Measurements from ENCODE around the gene FBXO38. TPM values are rescaled to one million over a fixed set of nuclear protein-coding genes. Genes with fewer than 3 reads are reported as not detected.

Gene FBXO38
- total and polyA plus RNA-seq, 2 of the 13 experiments (the other 11 are each of a cell fraction or from before 2014, with no cell fraction given): 24.8 to 35.9 TPM

GRCh38 chr5:148482697-148483462 lies 99.1 kb downstream of the FBXO38 start (continued):
- TF ChIP-seq DR1 (CRISPR knock-in tag; IDR thresholded peaks at IDR 0.05) (no peak), DZIP1 (CRISPR knock-in tag; IDR thresholded peaks at IDR 0.05) (no peak), NFATC3 (CRISPR knock-in tag; IDR thresholded peaks at IDR 0.05) (no peak), CC2D1A (CRISPR knock-in tag; IDR thresholded peaks at IDR 0.05) (no peak), MAFF (IDR thresholded peaks at IDR 0.05; ENCODE audit: low read depth, low read length) (no peak), JUND (CRISPR knock-in tag; IDR thresholded peaks at IDR 0.05) (no peak), SAFB2 (CRISPR knock-in tag; IDR thresholded peaks at IDR 0.05; ENCODE audit: borderline replicate concordance, low read depth) (no peak), ZNF484 (CRISPR knock-in tag; IDR thresholded peaks at IDR 0.05; ENCODE audit: borderline replicate concordance, low read depth) (no peak), SALL1 (CRISPR knock-in tag; IDR thresholded peaks at IDR 0.05) (no peak), ZNF775 (CRISPR knock-in tag; IDR thresholded peaks at IDR 0.05; ENCODE audit: borderline replicate concordance) (no peak), ZFP82 (CRISPR knock-in tag; IDR thresholded peaks at IDR 0.05; ENCODE audit: borderline replicate concordance) (no peak), NRL (CRISPR knock-in tag; IDR thresholded peaks at IDR 0.05; ENCODE audit: borderline replicate concordance) (0 out of 2 replicates have a peak, but pooled peaks have one; percentile 30), WIZ (CRISPR knock-in tag; IDR thresholded peaks at IDR 0.05) (no peak), KAT2B (IDR thresholded peaks at IDR 0.05; ENCODE audit: borderline replicate concordance, low read depth, low read length) (no peak), CREB1 (IDR thresholded peaks at IDR 0.05) (no peak), CREB1 (CRISPR knock-in tag; IDR thresholded peaks at IDR 0.05) (no peak), GFI1 (CRISPR knock-in tag; IDR thresholded peaks at IDR 0.05; ENCODE audit: borderline replicate concordance) (no peak), STAG1 (CRISPR knock-in tag; IDR thresholded peaks at IDR 0.05) (peak; percentile 35)
- TF ChIP-seq, protein P1, sequence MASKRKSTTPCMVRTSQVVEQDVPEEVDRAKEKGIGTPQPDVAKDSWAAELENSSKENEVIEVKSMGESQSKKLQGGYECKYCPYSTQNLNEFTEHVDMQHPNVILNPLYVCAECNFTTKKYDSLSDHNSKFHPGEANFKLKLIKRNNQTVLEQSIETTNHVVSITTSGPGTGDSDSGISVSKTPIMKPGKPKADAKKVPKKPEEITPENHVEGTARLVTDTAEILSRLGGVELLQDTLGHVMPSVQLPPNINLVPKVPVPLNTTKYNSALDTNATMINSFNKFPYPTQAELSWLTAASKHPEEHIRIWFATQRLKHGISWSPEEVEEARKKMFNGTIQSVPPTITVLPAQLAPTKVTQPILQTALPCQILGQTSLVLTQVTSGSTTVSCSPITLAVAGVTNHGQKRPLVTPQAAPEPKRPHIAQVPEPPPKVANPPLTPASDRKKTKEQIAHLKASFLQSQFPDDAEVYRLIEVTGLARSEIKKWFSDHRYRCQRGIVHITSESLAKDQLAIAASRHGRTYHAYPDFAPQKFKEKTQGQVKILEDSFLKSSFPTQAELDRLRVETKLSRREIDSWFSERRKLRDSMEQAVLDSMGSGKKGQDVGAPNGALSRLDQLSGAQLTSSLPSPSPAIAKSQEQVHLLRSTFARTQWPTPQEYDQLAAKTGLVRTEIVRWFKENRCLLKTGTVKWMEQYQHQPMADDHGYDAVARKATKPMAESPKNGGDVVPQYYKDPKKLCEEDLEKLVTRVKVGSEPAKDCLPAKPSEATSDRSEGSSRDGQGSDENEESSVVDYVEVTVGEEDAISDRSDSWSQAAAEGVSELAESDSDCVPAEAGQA (IDR thresholded peaks at IDR 0.05; ENCODE audit: low read depth): no peak
- TF ChIP-seq, protein P1 (CRISPR knock-in tag; IDR thresholded peaks at IDR 0.05; ENCODE audit: borderline replicate concordance): no peak
- TF ChIP-seq, protein P2, sequence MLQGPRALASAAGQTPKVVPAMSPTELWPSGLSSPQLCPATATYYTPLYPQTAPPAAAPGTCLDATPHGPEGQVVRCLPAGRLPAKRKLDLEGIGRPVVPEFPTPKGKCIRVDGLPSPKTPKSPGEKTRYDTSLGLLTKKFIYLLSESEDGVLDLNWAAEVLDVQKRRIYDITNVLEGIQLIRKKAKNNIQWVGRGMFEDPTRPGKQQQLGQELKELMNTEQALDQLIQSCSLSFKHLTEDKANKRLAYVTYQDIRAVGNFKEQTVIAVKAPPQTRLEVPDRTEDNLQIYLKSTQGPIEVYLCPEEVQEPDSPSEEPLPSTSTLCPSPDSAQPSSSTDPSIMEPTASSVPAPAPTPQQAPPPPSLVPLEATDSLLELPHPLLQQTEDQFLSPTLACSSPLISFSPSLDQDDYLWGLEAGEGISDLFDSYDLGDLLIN (CRISPR knock-in tag; IDR thresholded peaks at IDR 0.05; ENCODE audit: borderline replicate concordance): no peak

All from HepG2 (cell line).